Measurements from ENCODE around the gene WDR87.
"Not testable (repeated sequence)": the region's sequence is repeated elsewhere in the genome, so short reads cannot be mapped to it uniquely, and the experiment has no call there.

GRCh38 chr19:37924573-37924972 lies 18.2 kb upstream of the WDR87 start:
- TF ChIP-seq CTCF (IDR thresholded peaks at IDR 0.05); TCF7L2 (IDR thresholded peaks at IDR 0.05; ENCODE audit: low read depth, low read length); POLR2AphosphoS5 (IDR thresholded peaks at IDR 0.05; ENCODE audit: low read depth, low read length); REST (IDR thresholded peaks at IDR 0.05; ENCODE audit: insufficient read depth in 1 of 2, low read depth in 2 of 2, low read length in 1 of 2): not testable (repeated sequence)
